CMK (cell line): ENCODE results near the gene ZNF341.

Source experiments
- DNase-seq: peaks from one replicate; pipeline ENCODE4 v3.0.0-alpha.2; 2010; ENCODE audit warnings: low read depth

The ZNF341 gene

DNA sequence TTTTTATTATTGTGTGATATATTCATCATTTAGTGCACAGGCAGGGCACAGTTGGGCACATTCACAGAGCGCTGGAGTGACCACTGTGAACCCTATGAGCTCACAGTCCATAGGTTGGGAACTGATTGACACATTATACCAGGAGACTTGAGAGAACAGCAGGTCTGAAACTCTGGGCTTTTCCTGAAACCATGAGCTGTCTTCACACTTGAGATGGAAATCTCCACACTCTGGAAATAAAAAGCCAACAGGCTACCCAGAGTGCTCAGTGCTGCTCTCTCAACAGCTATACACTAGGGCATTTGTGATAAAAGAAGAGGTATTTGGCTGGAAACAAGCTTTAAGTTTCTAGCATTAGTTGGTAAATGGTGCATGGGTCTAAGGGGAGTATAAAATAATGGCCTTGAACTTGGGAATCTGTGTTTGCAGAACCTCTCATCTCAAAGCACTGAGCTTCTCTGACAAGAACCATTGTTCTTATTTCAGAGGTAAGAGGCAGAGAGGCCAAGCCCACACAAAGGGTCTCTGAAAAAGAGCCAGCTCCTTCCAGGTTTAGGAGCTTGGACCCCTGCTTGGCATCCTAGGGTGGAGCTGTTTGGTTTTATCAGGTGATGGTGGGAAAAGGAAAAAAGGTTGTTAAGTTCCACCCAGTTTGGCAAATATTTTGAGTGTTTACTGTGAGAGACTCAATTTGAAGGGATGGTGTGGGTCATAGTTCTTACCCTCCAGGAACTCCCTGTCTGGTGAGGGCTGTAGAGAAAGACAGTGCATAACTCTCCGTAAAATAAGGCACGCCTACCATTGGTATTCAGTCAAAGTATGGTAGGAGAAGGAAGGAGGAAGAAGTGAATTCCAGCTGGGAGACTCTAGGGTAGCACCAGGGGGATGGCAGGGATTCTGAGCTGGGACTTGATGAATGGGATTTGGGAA is 93.8 kb downstream of the ZNF341 start:
- no peak for DNase-seq

DNA sequence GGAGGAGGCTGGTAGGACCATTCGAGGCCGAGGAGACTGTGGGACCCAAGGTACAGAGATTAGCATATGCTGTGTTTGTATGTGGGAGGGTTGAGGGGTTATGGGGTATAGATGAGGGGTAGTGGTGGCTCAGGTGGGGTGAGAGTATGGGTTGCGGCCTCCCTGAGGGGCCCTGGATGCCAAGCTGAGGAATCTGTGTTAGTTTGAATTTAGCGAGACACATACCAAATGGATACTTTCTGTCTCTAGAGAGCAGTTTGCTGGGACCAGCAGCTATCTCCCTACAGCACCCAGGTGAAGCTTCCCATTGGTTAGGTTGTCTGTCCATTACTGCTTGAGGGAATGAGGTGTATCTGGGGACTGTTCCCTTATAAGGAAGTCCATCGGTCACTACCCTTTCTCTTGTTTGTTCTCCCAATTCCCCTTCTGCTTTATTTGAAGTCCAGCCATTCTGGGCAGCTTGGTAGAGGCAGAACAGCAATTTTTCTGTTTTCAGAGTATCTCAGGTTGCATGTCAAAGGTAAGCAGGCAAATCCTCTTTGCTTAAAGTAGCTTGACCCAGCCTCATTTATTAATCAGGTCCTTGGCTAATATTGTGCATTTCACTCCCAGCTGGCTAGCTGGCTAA is 94.6 kb downstream of the ZNF341 start:
- no peak for DNase-seq

DNA sequence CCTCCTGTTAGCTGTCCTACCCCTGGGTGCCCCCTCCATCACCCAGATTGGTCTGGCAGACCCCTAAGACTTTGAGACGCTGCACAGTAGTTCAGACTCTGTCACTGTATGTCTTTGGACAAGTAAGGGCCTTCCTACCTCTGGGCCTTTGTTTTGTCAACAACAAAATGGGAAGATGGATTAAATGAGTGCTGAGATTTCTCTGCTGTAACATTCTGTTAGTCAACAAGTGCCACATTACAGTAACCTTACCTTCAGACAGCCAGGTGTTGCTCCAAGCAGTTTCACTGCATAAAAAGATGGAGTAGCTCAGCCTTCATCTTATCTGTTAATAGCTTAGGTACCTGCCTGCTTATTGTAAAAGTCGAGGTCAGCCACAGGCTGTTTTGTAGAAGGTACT is 95.3 kb downstream of the ZNF341 start:
- no peak for DNase-seq

DNA sequence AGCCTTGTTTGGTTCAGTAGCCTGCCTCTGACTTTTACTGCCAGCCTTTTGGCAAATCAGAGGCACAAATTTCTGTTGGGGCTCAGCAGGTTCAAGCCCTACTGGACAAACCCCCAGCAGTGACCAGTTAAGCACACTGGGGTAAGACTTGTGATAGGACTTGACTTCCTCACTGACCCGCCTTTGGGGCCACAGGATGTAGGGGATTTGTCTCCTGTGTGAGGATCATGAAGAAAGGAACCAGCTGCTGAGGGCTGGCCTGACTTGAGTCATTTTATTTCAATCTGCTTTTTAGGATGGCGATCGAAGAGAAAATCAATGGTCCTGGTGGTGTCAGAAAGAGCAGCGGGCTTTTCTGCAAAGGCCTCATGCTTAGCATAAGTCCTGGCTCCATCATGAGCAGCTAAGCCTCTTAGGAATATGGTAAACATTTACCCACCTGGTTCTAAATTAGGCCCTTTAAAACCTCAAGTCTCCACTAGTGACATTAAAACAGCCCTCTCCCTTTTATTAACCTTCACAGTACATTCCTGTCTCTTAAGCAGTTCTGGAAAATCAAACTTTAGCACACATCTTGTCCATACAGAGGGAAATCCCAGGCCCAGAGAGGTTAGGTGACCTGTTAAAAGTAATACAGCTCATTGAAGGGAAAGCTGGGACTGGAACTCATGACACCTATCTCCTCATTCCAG is 96.0 kb downstream of the ZNF341 start:
- no peak for DNase-seq

DNA sequence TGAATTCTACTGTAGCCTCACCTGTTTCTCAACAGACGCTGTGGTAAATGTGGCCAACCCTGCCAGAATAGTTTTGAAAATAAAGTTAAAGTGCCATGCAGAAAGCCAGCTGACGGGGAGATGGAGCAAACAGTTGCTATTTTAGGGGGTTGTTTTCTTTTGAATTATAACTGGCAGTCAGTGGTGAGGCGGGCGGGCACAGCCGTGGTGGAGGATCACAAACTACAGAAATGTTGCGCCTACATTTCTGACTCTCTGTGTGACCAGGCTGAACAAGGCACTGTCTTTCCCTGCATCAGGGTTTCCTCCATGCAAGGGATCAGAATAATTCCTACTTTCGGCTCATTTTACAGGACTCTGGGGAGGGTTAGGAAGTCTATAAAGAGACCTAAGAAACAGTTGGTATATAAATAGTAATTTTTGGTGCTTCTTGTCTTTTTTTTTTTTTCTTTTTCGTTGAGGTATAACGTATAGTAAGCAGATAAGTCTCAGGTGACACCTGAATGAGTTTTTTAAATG is 96.6 kb downstream of the ZNF341 start:
- no peak for DNase-seq

DNA sequence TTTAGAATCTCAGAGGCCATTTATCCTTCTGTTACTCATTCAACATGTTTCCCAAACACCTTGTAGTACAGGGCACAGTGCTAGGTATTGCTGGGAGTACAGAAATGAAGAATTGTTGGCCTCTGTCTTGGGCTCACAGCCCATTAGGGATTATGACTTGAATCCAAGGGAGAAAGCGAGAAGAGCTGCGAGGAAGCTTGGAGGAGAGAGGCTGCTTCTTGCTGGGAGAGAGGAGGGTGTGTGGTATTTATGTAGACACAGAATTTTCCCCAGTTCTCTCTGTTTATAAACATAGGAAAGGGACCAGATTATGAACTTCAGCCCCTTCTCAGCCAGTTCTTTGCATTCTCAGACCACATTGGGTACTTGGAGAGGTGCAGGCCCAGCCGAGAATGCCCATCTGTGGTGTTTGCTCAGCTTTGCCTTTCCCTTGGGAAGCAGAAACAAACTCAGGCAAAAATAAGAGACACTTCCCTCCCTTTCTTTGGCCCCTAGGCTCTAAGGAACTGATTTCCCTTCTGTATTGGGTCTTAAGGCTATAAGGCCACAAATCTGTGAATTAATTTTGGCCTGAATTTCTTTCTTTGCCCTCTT is 97.3 kb downstream of the ZNF341 start:
- no peak for DNase-seq

DNA sequence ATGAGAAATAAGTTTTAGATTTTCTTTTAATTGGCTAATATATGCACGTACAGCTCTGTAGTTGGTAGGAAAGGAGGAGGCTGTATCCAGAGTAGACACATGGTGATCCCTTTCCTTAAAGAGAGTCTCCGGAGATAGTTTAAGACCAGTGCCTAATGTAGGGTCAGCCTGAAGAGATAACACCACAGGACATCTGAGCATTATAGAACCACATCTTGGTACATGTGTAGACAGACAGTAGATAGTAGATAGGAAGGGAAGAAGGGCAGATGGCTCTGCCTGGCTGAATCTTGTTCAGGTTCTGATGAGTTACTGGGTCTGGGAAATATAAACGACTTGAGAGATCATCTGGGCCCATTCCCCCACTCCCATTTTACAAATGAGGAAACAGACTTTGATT is 97.8 kb downstream of the ZNF341 start:
- DNase-seq = no peak

DNA sequence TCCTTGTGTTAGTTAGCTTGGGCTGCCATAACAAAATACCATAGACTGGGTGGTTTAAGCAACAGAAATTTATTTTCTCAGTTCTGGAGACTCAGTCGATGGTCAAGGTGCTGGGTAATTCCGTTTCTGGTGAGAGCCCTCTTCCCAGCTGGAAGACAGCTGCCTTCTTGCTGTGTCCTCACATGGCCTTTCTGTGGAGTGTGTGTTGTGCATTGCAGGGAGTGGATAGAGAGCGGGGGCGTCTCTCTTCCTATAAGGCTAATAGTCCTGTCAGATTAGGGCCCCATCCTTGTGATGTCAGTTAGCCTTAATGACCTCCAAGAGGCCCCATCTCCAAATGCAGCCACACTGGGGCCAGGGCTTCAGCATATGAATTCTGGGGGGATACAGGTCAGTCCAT is 98.6 kb downstream of the ZNF341 start:
- DNase-seq = no peak

DNA sequence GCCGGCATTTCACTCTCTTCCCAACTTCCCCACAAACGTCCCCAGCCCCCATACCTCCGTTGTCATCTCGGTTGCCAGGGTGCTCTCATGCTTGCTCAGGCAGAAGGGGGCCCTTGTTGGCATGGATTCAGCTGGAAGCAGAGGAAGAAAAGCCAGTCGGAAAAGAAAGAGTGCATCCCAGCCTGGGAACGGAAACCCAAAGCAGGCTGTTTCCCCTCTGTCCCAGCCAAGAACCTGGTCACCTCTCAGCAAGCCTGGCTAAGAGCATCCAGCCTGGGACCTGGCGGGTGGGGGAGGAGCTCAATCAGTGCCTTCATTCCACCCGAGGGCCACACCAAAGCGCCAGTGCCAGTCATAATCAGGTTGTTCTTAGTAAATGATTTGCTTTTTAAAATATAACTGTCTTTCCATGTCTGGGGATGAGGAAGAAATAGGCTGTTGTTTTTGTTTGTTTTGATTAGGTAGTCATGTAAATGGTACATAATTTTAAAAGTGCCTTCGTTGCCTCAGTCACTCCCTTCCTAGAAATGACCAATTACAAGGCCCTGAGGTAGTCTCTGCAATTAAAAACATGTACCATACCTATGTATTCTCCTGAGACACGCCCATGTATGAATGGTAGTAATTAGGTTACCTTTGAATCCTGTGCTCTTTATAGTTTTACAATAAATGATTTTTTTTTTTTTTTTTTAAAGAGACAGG is 100.5 kb downstream of the ZNF341 start:
- no peak for DNase-seq

DNA sequence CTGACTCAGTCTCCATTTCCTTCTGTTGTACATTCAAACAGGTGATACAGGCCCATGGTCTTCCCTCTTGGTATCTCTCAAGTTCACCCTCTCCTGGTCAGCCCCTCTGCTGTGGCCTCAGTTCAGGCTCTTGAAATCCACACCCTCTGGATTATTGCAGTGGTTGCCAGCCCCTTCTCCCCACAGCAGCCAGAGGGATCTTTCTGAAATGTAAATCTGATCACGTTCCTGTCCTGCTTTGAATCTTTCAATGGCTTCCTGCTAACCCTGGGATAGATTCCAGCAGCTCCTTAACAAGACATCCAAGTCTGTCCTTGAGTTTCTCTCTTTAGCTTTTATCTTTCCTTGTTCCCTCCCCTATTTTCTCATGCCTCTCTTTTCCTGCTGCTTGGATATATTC is 101.5 kb downstream of the ZNF341 start:
- no peak for DNase-seq

DNA sequence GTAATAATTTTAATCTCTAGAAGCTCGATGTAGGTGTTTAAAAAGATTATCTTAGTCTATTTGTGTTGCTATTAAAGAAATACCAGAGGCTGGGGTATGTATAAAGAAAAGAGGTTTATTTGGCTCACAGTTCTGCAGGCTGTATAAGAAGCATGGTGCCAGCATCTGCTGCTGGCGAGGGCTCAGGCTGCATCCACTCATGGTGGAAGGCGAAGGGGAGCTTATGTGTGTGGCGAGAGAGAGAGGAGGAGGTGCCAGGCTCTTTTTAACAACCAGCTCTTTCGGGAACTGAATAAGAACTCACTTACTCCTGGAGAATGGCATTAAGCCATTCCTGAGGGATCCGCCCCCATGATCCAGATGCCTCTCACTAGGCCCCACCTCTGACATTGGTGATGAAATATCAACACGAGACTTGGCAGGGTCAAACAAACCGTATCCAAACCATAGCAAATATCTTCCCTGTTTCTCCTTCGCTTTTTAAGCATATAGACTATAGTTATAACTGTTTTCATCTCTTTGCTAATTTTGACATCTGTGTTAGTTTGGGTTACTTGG is 103.9 kb downstream of the ZNF341 start:
- no peak for DNase-seq

DNA sequence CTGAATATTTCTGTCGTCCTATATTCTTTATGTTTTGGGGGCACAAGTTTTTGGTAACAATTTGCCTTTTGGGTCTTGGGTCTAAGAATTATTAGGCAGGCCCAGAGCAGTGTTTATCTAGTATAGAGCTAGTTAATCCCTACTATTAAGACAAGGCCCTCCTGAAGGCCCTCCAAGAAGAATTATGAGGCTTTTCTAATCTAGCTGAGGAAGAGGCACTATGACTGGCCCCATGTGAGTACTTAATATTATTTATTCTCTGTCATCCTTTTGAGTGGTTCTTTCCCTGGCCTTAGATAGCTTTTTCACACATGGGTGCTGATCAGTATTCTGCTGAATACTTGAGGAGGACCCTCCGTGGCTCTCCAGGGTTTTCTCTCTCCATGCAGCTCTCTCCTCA is 104.5 kb downstream of the ZNF341 start:
- DNase-seq = no peak

DNA sequence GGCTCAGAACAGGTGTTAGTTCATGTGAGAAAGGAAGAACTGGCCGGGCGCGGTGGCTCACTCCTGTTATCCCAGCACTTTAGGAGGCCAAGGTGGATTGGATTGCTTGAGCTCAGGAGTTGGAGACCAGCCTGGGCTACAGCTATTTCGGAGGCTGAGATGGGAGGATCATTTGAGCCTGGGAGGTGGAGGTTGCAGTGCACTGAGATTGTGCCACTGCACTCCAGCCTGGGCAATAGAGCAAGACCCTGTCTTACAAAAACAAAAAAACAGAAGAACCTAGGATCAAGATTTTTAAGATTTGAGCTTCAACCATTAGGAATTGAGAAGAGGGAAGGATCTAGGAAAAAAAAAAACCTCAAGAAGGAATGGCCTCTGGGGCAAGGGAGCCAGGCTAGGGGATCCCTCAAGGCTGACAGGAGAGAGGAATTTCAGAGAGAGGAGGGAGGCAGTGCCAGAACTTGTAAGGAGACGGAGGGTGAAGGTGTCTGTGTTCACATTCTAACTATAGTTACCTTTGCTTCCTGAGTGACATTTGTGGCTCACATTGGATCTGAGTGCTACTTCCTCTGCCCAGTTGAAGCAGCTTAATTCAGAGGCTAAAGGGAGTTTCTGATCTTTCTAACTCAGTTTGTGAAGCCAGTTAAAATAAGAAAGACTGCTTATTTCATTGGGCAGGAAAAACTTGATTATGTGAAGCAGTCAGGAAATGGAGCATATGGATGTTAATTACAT is 105.5 kb downstream of the ZNF341 start:
- no peak for DNase-seq

DNA sequence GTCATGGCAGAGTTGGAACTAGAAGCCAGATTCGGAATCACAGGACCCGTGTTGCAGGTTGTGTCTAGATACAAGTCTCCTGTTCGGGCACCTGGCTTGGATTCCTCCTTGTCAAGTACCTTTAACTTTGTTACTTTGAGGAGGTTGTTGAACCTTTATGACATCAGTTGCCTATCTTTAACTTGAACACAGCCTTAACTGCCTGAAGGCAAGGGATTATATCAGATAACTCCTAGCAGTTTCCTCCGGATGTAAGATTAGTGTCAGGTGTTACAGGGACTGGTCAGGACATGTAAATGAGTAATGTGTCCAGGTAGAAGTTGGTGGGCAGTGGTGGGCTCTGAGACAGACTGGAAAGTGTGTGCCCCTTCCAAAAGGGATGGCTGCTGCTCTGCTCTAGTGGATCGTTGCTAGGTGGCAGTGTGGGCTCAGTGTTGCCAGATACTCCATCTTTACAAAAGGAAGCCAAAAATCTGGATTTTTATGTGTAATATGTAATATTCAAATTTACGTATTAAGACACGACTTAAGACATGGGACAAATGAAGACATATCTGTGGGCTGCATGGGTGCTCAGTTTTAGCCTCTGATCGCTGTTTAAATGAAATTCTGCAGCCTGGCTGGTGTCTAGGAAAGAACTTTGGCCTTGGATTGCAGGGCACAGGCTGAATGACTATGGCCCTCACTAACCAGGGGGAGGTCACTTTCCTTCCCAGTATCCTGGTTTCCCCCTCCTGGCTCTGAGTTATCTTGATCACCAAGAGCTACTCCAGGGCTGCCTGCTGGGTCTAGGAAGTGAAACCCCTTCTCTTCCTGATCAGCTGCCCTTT is 106.5 kb downstream of the ZNF341 start:
- DNase-seq = no peak

DNA sequence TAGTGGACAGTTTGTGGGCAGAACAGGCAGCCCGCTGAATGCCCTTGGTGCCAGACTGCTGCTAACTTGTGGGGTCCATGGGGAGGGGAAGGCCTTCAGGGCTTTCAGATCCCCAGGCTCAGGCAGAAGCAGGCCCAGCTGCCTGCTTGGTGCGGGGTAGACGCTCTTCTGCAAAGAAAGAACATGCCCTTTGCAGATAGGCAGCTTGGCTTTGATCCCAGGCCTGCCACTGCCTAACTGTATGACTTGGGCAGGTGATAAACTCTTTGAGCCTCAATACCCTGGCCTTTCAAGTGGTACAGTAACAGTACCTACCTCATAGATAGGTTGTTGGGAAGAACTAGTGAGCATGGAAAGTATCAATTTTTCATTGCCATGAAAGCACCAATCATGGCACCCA is 107.8 kb downstream of the ZNF341 start:
- no peak for DNase-seq

DNA sequence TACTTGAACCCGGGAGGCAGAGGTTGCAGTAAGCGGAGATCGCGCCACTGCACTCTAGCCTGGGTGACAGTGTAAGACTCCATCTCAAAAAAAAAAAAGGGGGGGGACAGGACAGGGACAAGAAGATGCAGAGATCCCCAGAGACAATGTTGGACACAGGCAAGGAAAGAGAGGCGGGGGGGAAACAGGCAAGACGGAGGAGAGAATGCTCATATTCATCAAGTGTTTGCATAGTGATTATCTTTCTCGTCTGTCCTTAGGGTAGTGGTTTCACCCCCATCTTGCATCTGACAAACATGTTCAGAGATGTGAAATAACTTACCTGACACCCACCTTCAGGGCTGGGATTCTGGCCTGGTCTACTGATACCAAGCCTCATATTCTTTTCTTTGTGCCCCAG is 108.4 kb downstream of the ZNF341 start:
- no peak for DNase-seq

DNA sequence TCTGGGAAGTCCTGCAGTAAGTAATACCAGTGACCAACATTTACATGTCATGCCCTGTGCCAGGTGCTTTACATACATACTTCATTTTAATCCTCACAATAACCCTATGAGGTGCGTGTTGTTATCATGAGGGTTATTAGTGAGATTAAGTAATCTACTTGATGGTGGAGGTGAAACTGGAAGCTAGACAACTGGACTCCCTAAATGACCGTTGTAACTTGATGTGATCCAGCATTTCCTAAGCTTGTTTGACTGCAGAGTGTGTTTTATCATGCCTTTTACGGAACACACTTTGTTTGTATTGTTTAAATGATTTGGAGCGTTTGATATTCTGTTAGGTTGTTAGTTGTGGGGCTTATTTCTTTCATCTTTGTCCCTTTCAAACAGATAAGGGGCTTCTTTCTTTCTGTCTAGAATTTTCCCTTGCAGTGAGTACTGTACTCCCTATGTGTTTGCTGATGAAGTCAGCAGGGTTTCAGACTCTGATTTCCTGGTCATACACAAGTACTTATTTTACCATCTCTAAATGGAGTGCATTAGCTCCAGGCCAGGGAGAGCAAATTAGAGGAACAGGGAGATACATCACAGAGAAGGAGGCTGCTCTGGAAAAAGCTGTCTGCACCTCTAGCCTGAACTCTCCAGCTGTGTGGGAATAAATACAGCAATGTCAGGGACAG is 109.1 kb downstream of the ZNF341 start:
- no peak for DNase-seq

DNA sequence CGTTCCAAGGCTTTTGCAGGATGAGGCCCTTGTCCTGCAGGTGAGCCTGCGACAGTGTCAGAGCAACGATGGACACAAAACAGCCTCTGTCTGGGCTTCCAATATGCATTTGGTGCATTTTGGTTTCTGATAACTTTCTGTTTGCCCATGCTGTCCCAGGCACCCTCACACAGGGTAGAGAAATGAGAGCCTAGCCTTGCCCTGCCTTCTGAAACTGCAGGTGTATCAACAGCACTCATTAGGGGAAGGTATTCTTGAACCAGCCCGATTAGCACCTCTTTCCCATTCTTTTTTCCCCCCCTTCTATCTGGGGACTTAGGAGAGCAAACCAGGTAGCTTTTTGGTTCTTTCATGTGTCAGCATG is 109.6 kb downstream of the ZNF341 start:
- no peak for DNase-seq
